SK-N-SH treated with all-trans-retinoic acid at 6 μM for 48 hours (cell line): Measurements from ENCODE around the gene TMA7.
A peak's percentile ranks its signal among the peaks of the same experiment; 100 is the strongest.

ENCODE experiments used
- ATAC-seq: fragments of 200-7000 bp; cut with Tn5 transposase; 3 replicates; pipeline ENCODE4 v1.9.1; 2020; ENCODE audit warnings: mild to moderate bottlenecking, moderate library complexity
- ARNTL ChIP-seq: fragments of 450-650 bp; formaldehyde crosslinking; IDR thresholded peaks from 2 replicates; pipeline ENCODE4 v1.5.0; 2020; ENCODE audit warnings: low read depth, mild to moderate bottlenecking, moderate library complexity, borderline replicate concordance
- BACH2 ChIP-seq: fragments of 250-450 bp; sonication (Bioruptor Pico); IDR thresholded peaks from 2 replicates; pipeline ENCODE4 v1.9.0; 2021; ENCODE audit warnings: mild to moderate bottlenecking, borderline replicate concordance
- CSDC2 ChIP-seq: fragments of 250-450 bp; sonication (Bioruptor Pico); IDR thresholded peaks from 2 replicates; pipeline ENCODE4 v1.5.0; 2020; ENCODE audit warnings: mild to moderate bottlenecking, moderate library complexity
- ISL1 ChIP-seq: fragments of 250-450 bp; sonication (Bioruptor Pico); IDR thresholded peaks from 2 replicates; pipeline ENCODE4 v2.1.2; 2022; ENCODE audit warnings: mild to moderate bottlenecking, moderate library complexity
- RARB ChIP-seq: fragments of 250-450 bp; sonication (Bioruptor Pico); IDR thresholded peaks from 2 replicates; pipeline ENCODE4 v1.8.0; 2021; ENCODE audit warnings: mild to moderate bottlenecking, moderate library complexity
- TCF4 ChIP-seq: fragments of 250-450 bp; sonication (Bioruptor Pico); IDR thresholded peaks from 2 replicates; pipeline ENCODE4 v1.8.0; 2021; ENCODE audit warnings: mild to moderate bottlenecking, moderate library complexity, borderline replicate concordance
- TOX ChIP-seq: fragments of 250-450 bp; sonication (Bioruptor Pico); IDR thresholded peaks from 2 replicates; pipeline ENCODE4 v1.8.0; 2021; ENCODE audit warnings: mild to moderate bottlenecking, moderate library complexity, borderline replicate concordance
- ZC3H10 ChIP-seq: fragments of 250-450 bp; sonication (Bioruptor Pico); IDR thresholded peaks from 2 replicates; pipeline ENCODE4 v1.5.1; 2021; ENCODE audit warnings: mild to moderate bottlenecking, moderate library complexity
- ZFP3 ChIP-seq: fragments of 250-450 bp; sonication (Bioruptor Pico); IDR thresholded peaks from 2 replicates; pipeline ENCODE4 v1.5.0; 2020; ENCODE audit warnings: mild to moderate bottlenecking, moderate library complexity
- ZNF565 ChIP-seq: fragments of 450-650 bp; formaldehyde crosslinking; conservative IDR thresholded peaks from 2 replicates; pipeline ENCODE4 v1.5.0; 2020; ENCODE audit warnings: low read depth, mild to moderate bottlenecking, moderate library complexity
- ZNF70 ChIP-seq: fragments of 450-650 bp; formaldehyde crosslinking; IDR thresholded peaks from 2 replicates; pipeline ENCODE4 v1.5.0; 2020; ENCODE audit warnings: mild to moderate bottlenecking, moderate library complexity
- ZNF8 ChIP-seq: fragments of 450-650 bp; formaldehyde crosslinking; IDR thresholded peaks from 2 replicates; pipeline ENCODE4 v1.5.0; 2020; ENCODE audit warnings: mild to moderate bottlenecking, moderate library complexity
- TF ChIP-seq, protein P1 (sequence below): fragments of 250-450 bp; sonication (Bioruptor Pico); IDR thresholded peaks from 2 replicates; pipeline ENCODE4 v1.5.0; 2020; ENCODE audit warnings: mild to moderate bottlenecking, moderate library complexity
- TF ChIP-seq, protein P2 (sequence below): fragments of 250-450 bp; sonication (Bioruptor Pico); IDR thresholded peaks from 2 replicates; pipeline ENCODE4 v1.5.1; 2021; ENCODE audit warnings: mild to moderate bottlenecking, moderate library complexity
- TF ChIP-seq, protein P3 (sequence below): fragments of 250-450 bp; sonication (Bioruptor Pico); IDR thresholded peaks from 2 replicates; pipeline ENCODE4 v1.8.0; 2020; ENCODE audit warnings: mild to moderate bottlenecking, moderate library complexity, borderline replicate concordance
- TF ChIP-seq, protein P4 (sequence below): fragments of 250-450 bp; sonication (Bioruptor Pico); IDR thresholded peaks from 2 replicates; pipeline ENCODE4 v1.8.0; 2021; ENCODE audit warnings: low read depth, mild to moderate bottlenecking, moderate library complexity, borderline replicate concordance

TMA7 gene

DNA sequence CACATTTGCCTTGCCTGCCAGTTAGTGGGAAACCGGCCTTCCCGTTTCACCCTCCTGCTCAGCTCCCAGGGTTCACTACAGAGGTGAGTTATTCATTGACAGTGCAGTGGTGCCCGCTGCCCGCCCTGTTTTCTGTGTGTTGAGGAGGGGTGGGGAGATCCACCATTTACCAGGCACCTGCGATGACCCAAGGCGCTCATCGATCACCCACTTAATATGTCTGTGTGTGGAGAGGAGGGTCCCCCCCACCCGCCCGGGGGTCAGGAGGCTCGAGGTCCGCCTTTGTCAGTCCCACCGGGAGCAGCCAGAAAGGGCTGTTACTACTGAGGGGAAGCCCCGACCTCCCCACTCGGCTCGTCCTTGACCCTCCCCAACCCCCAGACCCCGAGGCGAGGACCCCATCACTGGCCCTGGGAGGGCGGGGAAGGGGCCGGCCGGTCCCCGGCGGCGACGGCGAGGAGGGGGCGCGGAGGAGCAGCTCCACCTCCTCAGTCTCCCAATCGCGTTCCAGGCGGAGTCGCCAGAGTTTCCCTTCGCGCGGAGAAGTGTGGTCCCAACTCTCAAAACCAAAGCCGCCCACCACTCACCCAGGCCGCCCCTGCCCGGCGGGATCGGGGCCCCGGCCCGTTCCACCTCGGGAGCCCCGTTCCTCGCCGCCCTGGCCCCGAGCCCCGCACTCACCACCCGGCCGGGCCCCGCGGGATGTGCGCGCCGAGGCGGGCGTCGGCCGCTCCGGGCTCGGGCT, 11.3 kb upstream of the TMA7 start:
- peak; percentile 60 for ATAC-seq
- TF ChIP-seq, protein P1, sequence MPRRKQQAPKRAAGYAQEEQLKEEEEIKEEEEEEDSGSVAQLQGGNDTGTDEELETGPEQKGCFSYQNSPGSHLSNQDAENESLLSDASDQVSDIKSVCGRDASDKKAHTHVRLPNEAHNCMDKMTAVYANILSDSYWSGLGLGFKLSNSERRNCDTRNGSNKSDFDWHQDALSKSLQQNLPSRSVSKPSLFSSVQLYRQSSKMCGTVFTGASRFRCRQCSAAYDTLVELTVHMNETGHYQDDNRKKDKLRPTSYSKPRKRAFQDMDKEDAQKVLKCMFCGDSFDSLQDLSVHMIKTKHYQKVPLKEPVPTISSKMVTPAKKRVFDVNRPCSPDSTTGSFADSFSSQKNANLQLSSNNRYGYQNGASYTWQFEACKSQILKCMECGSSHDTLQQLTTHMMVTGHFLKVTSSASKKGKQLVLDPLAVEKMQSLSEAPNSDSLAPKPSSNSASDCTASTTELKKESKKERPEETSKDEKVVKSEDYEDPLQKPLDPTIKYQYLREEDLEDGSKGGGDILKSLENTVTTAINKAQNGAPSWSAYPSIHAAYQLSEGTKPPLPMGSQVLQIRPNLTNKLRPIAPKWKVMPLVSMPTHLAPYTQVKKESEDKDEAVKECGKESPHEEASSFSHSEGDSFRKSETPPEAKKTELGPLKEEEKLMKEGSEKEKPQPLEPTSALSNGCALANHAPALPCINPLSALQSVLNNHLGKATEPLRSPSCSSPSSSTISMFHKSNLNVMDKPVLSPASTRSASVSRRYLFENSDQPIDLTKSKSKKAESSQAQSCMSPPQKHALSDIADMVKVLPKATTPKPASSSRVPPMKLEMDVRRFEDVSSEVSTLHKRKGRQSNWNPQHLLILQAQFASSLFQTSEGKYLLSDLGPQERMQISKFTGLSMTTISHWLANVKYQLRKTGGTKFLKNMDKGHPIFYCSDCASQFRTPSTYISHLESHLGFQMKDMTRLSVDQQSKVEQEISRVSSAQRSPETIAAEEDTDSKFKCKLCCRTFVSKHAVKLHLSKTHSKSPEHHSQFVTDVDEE (CRISPR knock-in tag) = no peak
- no peak for TF ChIP-seq ARNTL
- no peak for TF ChIP-seq BACH2
- TF ChIP-seq ZC3H10 = no peak
- TF ChIP-seq ZFP3 (CRISPR knock-in tag) = no peak
- no peak for TF ChIP-seq RARB (CRISPR knock-in tag)
- no peak for TF ChIP-seq ISL1 (CRISPR knock-in tag)
- no peak for TF ChIP-seq ZNF565 (CRISPR knock-in tag)
- no peak for TF ChIP-seq TOX (CRISPR knock-in tag)

DNA sequence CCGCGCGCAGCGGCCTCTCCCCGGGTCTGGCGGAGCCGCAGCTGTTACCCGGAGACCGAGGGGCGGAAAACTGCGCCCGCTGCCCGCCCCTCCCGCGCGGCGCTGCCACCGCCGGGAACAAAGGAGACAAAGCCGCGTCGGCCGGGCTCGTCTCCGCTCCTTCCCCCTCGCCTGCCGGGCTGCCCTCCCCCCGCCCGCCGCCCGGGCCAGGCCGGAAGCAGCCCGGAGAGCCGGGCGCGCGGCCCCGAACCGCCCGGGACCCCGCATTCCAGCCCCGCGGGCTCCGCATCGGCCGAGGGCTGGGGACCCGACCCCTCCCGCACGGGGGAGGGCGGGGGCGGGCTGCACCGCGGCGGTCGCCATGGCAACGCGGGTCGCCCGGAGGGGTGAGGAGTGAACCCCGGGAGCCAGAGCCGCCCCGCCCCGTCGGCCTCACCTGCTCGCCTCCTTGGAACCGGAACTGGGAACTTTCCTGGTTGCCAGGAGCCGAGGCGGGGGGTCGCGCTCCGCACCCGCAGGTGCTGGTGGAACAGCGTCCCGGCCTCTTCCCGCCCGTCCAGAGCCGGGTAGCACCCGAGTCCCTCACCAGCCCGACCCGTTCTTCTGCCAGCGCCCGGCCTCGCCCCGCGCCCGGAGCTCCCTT, 10.6 kb upstream of the TMA7 start:
- ATAC-seq = peak; percentile 43

DNA sequence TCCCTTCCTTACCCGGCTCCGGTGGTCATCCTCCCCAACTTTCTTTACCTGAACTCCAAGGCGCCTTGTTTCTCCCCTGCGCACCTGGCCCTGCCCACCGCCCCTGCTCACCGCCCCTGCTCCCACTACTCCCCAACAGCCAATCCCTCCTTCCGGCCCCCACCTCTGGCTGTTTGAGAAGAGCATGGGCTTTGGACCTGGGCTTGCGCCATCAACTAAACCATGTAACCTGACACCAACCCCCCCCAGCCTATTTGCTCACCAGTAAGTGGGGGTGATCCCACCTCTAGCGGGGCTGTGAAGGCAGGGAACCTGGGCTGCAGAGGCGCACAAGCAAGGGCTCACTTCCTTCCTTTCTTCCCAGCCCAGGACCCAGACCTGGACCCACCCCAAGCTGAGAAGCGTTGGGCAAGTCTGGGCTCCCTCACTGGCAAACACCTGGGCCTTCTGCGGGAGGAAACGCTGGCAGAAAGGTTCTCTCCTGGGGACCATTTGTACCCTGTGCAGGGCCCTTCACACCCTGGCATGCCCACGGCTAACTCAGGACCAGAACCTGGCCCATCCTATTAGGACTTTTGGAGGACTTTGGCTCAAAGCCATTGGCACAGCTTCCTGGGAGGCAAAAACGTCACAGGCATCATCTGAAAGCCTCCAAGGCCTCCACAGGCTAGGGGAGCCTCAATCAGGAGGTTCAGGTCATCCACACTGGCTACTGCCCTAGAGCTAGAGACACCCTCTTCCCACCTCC, 9.9 kb upstream of the TMA7 start, which contains the start of gene PLXNB1:
Gene PLXNB1 (minus strand): TSS at position 127 of the 748 bp plus-strand sequence. CDS start 5,475 bp downstream, outside the sequence.
- TF ChIP-seq, protein P2, sequence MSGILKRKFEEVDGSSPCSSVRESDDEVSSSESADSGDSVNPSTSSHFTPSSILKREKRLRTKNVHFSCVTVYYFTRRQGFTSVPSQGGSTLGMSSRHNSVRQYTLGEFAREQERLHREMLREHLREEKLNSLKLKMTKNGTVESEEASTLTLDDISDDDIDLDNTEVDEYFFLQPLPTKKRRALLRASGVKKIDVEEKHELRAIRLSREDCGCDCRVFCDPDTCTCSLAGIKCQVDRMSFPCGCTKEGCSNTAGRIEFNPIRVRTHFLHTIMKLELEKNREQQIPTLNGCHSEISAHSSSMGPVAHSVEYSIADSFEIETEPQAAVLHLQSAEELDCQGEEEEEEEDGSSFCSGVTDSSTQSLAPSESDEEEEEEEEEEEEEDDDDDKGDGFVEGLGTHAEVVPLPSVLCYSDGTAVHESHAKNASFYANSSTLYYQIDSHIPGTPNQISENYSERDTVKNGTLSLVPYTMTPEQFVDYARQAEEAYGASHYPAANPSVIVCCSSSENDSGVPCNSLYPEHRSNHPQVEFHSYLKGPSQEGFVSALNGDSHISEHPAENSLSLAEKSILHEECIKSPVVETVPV = no peak
- TF ChIP-seq, protein P3, sequence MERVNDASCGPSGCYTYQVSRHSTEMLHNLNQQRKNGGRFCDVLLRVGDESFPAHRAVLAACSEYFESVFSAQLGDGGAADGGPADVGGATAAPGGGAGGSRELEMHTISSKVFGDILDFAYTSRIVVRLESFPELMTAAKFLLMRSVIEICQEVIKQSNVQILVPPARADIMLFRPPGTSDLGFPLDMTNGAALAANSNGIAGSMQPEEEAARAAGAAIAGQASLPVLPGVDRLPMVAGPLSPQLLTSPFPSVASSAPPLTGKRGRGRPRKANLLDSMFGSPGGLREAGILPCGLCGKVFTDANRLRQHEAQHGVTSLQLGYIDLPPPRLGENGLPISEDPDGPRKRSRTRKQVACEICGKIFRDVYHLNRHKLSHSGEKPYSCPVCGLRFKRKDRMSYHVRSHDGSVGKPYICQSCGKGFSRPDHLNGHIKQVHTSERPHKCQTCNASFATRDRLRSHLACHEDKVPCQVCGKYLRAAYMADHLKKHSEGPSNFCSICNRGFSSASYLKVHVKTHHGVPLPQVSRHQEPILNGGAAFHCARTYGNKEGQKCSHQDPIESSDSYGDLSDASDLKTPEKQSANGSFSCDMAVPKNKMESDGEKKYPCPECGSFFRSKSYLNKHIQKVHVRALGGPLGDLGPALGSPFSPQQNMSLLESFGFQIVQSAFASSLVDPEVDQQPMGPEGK (CRISPR knock-in tag) = peak; percentile 70; the same call in 1 of the 2 replicates
- TF ChIP-seq, all 23 proteins: peak for 1
- no peak for ATAC-seq

More for the DNA sequence above, 10.6 kb upstream of the TMA7 start:
- TF ChIP-seq ZFP3 (CRISPR knock-in tag) (no peak), ZNF8 (CRISPR knock-in tag) (0 out of 2 replicates have a peak, but pooled peaks have one; percentile 6), ZNF565 (CRISPR knock-in tag) (no peak), CSDC2 (CRISPR knock-in tag) (no peak)
- TF ChIP-seq, all 23 proteins: peak for 1

DNA sequence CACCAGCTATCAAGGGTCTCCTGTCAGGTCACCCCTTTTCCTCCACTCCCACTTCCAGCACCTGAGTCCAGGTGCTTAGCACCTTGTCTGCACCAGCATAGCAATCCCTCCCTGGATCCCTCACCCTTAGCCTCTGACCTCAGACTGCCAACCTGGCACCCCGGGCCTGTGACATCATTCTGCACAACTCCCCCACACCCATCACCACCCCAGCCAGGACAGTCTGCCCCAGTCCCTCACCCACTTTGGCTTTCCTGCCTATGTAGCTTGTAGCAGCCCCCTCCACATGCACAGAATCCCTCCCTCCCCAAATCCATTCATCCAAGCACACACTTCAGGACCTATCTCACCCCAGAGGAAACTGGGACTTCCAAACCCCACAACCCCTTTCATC, 9.4 kb upstream of the TMA7 start:
- no peak for ATAC-seq
- TF ChIP-seq ZNF565 (CRISPR knock-in tag) = no peak
- TF ChIP-seq, protein P3 (CRISPR knock-in tag) = no peak
- no peak for TF ChIP-seq ZNF70 (CRISPR knock-in tag)
- TF ChIP-seq CSDC2 (CRISPR knock-in tag) = no peak
- TF ChIP-seq ZNF8 (CRISPR knock-in tag) = no peak
- TF ChIP-seq ZFP3 (CRISPR knock-in tag) = no peak
- TF ChIP-seq, protein P4, sequence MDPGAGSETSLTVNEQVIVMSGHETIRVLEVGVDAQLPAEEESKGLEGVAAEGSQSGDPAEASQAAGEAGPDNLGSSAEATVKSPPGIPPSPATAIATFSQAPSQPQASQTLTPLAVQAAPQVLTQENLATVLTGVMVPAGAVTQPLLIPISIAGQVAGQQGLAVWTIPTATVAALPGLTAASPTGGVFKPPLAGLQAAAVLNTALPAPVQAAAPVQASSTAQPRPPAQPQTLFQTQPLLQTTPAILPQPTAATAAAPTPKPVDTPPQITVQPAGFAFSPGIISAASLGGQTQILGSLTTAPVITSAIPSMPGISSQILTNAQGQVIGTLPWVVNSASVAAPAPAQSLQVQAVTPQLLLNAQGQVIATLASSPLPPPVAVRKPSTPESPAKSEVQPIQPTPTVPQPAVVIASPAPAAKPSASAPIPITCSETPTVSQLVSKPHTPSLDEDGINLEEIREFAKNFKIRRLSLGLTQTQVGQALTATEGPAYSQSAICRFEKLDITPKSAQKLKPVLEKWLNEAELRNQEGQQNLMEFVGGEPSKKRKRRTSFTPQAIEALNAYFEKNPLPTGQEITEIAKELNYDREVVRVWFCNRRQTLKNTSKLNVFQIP (CRISPR knock-in tag) = no peak
- TF ChIP-seq RARB (CRISPR knock-in tag) = no peak
- TF ChIP-seq TCF4 (CRISPR knock-in tag) = no peak
